K562 (cell line): ENCODE measurements around the gene KRAS. TPM values are rescaled to one million over a fixed set of nuclear protein-coding genes. Genes with fewer than 3 reads are reported as not detected.

Experiments used
- BCOR ChIP-seq: fragments of 450-650 bp; IDR thresholded peaks from 2 replicates; pipeline ENCODE4 v1.6.1; 2016
- HLTF ChIP-seq: fragments of 450-650 bp; IDR thresholded peaks from 2 replicates; pipeline ENCODE4 v1.6.1; 2016
- ILF3 ChIP-seq: fragments of 450-650 bp; IDR thresholded peaks from 2 replicates; pipeline ENCODE4 v1.6.1; 2018; ENCODE audit warnings: antibody characterized with exemption, mild to moderate bottlenecking, moderate library complexity, borderline replicate concordance
- MED1 ChIP-seq: sonication (generic); formaldehyde crosslinking; IDR thresholded peaks from 2 replicates; pipeline ENCODE4 v1.8.1; 2023; ENCODE audit warnings: missing genetic modification reagents, borderline replicate concordance
- NCOR1 ChIP-seq: fragments of 450-650 bp; IDR thresholded peaks from 2 replicates; pipeline ENCODE4 v1.6.1; 2016; ENCODE audit warnings: mild to moderate bottlenecking, moderate library complexity
- SAFB2 ChIP-seq: fragments of 200-400 bp; formaldehyde crosslinking; IDR thresholded peaks from 2 replicates; pipeline ENCODE4 v1.6.1; 2018; ENCODE audit warnings: borderline replicate concordance, low read length, low read depth, moderate library complexity; ENCODE audit not compliant: severe bottlenecking
- SAP30 ChIP-seq: fragments of 200-600 bp; sonication (generic); IDR thresholded peaks from 2 replicates; pipeline ENCODE4 v1.6.1; 2012; ENCODE audit warnings: borderline replicate concordance, low read depth, mild to moderate bottlenecking, moderate library complexity, low read length, control low read depth, inconsistent platforms; ENCODE audit not compliant: insufficient read depth, poor library complexity, severe bottlenecking
- SMARCA4 ChIP-seq: fragments of 450-650 bp; IDR thresholded peaks from 2 replicates; pipeline ENCODE4 v1.6.1; 2016
- ZC3H8 ChIP-seq: fragments of 450-650 bp; IDR thresholded peaks from 2 replicates; pipeline ENCODE4 v1.6.1; 2017
- ZNF212 ChIP-seq: fragments of 450-650 bp; formaldehyde crosslinking; IDR thresholded peaks from 2 replicates; pipeline ENCODE4 v1.4.0; 2020; ENCODE audit warnings: mild to moderate bottlenecking
- ZNF586 ChIP-seq: fragments of 450-650 bp; formaldehyde crosslinking; conservative IDR thresholded peaks from 2 replicates; pipeline ENCODE4 v1.4.0; 2020; ENCODE audit warnings: mild to moderate bottlenecking, moderate library complexity
- ZNF695 ChIP-seq: fragments of 450-650 bp; formaldehyde crosslinking; IDR thresholded peaks from 2 replicates; pipeline ENCODE4 v1.4.0; 2020; ENCODE audit warnings: mild to moderate bottlenecking, moderate library complexity
- polyA plus RNA-seq, 8 experiments: library from polyadenylated mRNA; depleted of rRNA in 4 of 8; stranded (reverse) in 5 of 8; unstranded in 3 of 8; fragments of >200 nt; fragmentation: Nextera tagmentation in 2 of 8; fragmentation: Illumina TruSeq in 1 of 8; extraction: Ambion mirVana in 2 of 8; extraction: Trizol in 1 of 8; gene quantifications; 2 replicates each; pipeline versions ENCODE4 v1.2.1 to v1.2.3, GENCODE V29; 2011 to 2014; ENCODE audit warnings: inconsistent platforms in 1 of 8, missing spikeins in 1 of 8
- total RNA-seq, 7 experiments: library from RNA; depleted of rRNA in 6 of 7; stranded (reverse); fragments of >200 nt in 6 of 7; fragmentation: Illumina TruSeq in 2 of 7; extraction: Trizol in 2 of 7; gene quantifications; 2 replicates each; pipeline versions ENCODE4 v1.2.1 to v1.2.3, GENCODE V29; 2011 to 2021; ENCODE audit warnings: low replicate concordance in 1 of 7
- TF ChIP-seq, protein P1 (sequence below), 2 experiments: fragments of 450-650 bp; formaldehyde crosslinking in 1 of 2; IDR thresholded peaks; 2 replicates each; pipeline versions ENCODE4 v1.4.0 to v1.6.1; 2014 to 2020; ENCODE audit warnings: mild to moderate bottlenecking in 2 of 2, borderline replicate concordance in 1 of 2, low read depth in 1 of 2
- TF ChIP-seq, protein P2 (sequence below): fragments of 250-450 bp; sonication (Bioruptor Pico); IDR thresholded peaks from 2 replicates; pipeline ENCODE4 v1.4.0; 2020; ENCODE audit warnings: mild to moderate bottlenecking
- TF ChIP-seq, protein P3 (sequence below): sonication (generic); formaldehyde crosslinking; IDR thresholded peaks from 2 replicates; pipeline ENCODE4 v1.8.0; 2023; ENCODE audit warnings: mild to moderate bottlenecking, missing genetic modification reagents

The KRAS gene
- total and polyA plus RNA-seq, 9 of the 15 experiments (the other 6 are each of a cell fraction or from before 2014, with no cell fraction given) = 7.2 to 21.2 (median 12.7) TPM

DNA sequence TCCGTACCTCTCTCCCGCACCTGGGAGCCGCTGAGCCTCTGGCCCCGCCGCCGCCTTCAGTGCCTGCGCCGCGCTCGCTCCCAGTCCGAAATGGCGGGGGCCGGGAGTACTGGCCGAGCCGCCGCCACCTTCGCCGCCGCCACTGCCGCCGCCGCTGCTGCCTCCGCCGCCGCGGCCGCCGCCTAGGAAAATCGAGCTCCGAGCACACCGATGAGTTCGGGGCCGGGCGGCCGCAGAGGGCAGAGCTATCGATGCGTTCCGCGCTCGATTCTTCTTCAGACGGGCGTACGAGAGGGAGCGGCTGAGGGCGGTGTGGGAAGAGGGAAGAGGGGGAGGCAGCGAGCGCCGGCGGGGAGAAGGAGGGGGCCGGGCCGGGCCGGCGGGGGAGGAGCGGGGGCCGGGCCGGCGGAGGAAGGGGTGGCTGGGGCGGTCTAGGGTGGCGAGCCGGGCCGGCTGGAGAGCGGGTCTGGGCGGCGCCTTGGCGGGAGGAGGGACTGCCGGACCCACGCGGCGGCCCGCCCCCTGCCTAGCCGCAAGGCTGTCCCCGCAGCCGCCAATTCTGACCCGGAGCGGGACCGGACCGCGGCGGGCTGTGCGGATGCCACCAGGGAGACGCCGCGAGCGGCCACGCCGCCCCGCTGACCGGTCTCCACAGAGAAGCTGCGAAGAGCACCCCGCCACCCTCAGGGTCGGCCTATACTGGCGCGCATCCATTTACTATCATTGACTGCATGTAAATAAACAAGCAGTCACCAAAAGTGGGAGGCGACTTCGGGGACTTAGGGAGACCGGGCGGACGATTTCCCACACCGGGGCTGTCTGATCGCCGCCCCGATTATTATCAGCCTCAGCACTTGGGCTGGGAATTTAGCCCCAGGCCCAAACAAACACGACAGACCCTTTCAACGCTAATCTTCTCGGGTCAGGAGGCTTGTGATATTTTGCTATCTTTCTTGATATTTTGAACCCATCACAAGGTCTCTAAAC is at the start of gene KRAS (continued):
- TF ChIP-seq, protein P1, sequence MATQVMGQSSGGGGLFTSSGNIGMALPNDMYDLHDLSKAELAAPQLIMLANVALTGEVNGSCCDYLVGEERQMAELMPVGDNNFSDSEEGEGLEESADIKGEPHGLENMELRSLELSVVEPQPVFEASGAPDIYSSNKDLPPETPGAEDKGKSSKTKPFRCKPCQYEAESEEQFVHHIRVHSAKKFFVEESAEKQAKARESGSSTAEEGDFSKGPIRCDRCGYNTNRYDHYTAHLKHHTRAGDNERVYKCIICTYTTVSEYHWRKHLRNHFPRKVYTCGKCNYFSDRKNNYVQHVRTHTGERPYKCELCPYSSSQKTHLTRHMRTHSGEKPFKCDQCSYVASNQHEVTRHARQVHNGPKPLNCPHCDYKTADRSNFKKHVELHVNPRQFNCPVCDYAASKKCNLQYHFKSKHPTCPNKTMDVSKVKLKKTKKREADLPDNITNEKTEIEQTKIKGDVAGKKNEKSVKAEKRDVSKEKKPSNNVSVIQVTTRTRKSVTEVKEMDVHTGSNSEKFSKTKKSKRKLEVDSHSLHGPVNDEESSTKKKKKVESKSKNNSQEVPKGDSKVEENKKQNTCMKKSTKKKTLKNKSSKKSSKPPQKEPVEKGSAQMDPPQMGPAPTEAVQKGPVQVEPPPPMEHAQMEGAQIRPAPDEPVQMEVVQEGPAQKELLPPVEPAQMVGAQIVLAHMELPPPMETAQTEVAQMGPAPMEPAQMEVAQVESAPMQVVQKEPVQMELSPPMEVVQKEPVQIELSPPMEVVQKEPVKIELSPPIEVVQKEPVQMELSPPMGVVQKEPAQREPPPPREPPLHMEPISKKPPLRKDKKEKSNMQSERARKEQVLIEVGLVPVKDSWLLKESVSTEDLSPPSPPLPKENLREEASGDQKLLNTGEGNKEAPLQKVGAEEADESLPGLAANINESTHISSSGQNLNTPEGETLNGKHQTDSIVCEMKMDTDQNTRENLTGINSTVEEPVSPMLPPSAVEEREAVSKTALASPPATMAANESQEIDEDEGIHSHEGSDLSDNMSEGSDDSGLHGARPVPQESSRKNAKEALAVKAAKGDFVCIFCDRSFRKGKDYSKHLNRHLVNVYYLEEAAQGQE (IDR thresholded peaks at IDR 0.05; ENCODE audit: borderline replicate concordance) = peak; percentile 97
- TF ChIP-seq, protein P1 (CRISPR knock-in tag; IDR thresholded peaks at IDR 0.05; ENCODE audit: low read depth) = no peak; the same call in 1 of the 2 replicates
- TF ChIP-seq HLTF = no peak
- no peak; the same call in none of the 2 replicates for TF ChIP-seq NCOR1
- no peak for TF ChIP-seq ZNF212 (CRISPR knock-in tag)
- no peak for TF ChIP-seq ZNF586
- TF ChIP-seq MED1 = no peak
- 0 out of 2 replicates have a peak, but pooled peaks have one; percentile 7 for TF ChIP-seq BCOR
- TF ChIP-seq, protein P2, sequence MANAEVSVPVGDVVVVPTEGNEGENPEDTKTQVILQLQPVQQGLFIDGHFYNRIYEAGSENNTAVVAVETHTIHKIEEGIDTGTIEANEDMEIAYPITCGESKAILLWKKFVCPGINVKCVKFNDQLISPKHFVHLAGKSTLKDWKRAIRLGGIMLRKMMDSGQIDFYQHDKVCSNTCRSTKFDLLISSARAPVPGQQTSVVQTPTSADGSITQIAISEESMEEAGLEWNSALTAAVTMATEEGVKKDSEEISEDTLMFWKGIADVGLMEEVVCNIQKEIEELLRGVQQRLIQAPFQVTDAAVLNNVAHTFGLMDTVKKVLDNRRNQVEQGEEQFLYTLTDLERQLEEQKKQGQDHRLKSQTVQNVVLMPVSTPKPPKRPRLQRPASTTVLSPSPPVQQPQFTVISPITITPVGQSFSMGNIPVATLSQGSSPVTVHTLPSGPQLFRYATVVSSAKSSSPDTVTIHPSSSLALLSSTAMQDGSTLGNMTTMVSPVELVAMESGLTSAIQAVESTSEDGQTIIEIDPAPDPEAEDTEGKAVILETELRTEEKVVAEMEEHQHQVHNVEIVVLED = peak; percentile 72
- no peak for TF ChIP-seq ZC3H8
- no peak for TF ChIP-seq SAFB2
- peak; percentile 77 for TF ChIP-seq SAP30
- no peak for TF ChIP-seq ZNF695
- peak; percentile 70 for TF ChIP-seq SMARCA4
- TF ChIP-seq ILF3 = no peak
- TF ChIP-seq, protein P3, sequence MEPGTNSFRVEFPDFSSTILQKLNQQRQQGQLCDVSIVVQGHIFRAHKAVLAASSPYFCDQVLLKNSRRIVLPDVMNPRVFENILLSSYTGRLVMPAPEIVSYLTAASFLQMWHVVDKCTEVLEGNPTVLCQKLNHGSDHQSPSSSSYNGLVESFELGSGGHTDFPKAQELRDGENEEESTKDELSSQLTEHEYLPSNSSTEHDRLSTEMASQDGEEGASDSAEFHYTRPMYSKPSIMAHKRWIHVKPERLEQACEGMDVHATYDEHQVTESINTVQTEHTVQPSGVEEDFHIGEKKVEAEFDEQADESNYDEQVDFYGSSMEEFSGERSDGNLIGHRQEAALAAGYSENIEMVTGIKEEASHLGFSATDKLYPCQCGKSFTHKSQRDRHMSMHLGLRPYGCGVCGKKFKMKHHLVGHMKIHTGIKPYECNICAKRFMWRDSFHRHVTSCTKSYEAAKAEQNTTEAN (CRISPR knock-in tag) = no peak
